ENCODE measurements around the gene RECK.

RECK gene

DNA sequence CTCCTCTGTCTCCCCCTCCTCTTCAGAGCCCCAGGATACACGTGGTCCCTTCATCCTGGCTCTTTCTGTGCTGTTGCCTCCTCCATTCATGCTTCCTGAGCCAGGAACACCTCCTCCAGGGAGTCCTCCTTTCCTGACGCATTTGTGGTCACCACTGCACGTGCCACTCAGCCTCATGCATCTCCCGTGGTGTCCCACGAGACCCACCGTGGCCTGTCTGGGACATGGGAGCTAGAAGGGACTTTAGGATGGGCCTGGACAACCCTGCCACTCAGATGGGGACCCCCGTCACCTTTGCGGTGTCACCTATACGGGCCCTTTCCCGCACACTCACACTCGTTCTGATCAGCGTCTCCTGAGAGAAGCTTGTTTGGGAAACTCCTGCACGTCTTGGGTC is 106.5 kb downstream of the RECK start:
- Histone ChIP-seq H3K27me3 (replicated peaks; ENCODE audit: control insufficient read depth, insufficient read depth, low read length) (no peaks in the 10 kb centered on the region), H3K9ac (ENCODE audit: low read length) (peak overlapping the region; percentile 54), H3K36me3 (ENCODE audit: control insufficient read depth, insufficient read depth, low read length, severe bottlenecking) (peaks cover 46% of the 10 kb centered on the region), H3K4me3 (ENCODE audit: low read length) (peak overlapping the region; percentile 38), H3K4me1 (ENCODE audit: control insufficient read depth, insufficient read depth, low read length) (peaks cover 70% of the 10 kb centered on the region), H3K9me3 (ENCODE audit: control insufficient read depth, low read length) (no peaks in the 10 kb centered on the region)
- no peak for DNase-seq (ENCODE audit: low read depth)

- peaks cover 46% of the 10 kb centered on the region for H3K36me3 ChIP-seq (ENCODE audit: control insufficient read depth, insufficient read depth, low read length, severe bottlenecking)
- no peak for DNase-seq (ENCODE audit: low read depth)
- no peak overlapping the region for H3K4me3 ChIP-seq (ENCODE audit: low read length)
- H3K9ac ChIP-seq (ENCODE audit: low read length) = no peak overlapping the region
- H3K27me3 ChIP-seq (replicated peaks; ENCODE audit: control insufficient read depth, insufficient read depth, low read length) = no peaks in the 10 kb centered on the region
- no peaks in the 10 kb centered on the region for H3K9me3 ChIP-seq (ENCODE audit: control insufficient read depth, low read length)
- peaks cover 70% of the 10 kb centered on the region for H3K4me1 ChIP-seq (ENCODE audit: control insufficient read depth, insufficient read depth, low read length)
Observed at GRCh38 chr9:36144309-36145232, 107.9 kb downstream of the RECK start.

DNA sequence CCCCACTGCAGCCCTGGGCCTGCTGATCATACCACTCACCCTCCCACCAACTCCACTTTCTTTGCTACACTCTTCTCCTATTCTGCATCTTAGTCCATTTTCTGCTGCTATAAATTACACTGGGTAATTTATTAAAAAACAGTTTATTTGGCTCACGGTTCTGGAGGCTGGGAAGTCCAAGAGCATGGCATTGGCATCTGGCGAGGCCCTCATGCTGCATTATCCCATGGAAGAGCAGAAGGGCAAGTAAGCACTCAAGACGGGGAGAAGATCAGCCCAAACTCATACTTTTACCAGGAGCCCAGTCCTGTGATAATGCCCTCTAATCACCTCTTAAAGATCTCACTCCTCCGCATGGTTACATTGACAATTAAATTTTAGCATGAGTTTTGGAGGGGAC is 109.3 kb downstream of the RECK start:
- Histone ChIP-seq H3K36me3 (ENCODE audit: control insufficient read depth, insufficient read depth, low read length, severe bottlenecking) (peaks cover 53% of the 10 kb centered on the region), H3K9ac (ENCODE audit: low read length) (no peak overlapping the region), H3K9me3 (ENCODE audit: control insufficient read depth, low read length) (no peaks in the 10 kb centered on the region), H3K4me3 (ENCODE audit: low read length) (no peak overlapping the region), H3K27me3 (replicated peaks; ENCODE audit: control insufficient read depth, insufficient read depth, low read length) (no peaks in the 10 kb centered on the region), H3K4me1 (ENCODE audit: control insufficient read depth, insufficient read depth, low read length) (peaks cover 69% of the 10 kb centered on the region)
- no peak for DNase-seq (ENCODE audit: low read depth)

- DNase-seq (ENCODE audit: low read depth) = no peak
- no peaks in the 10 kb centered on the region for H3K9me3 ChIP-seq (ENCODE audit: control insufficient read depth, low read length)
- H3K27me3 ChIP-seq (replicated peaks; ENCODE audit: control insufficient read depth, insufficient read depth, low read length) = no peaks in the 10 kb centered on the region
- peaks cover 60% of the 10 kb centered on the region for H3K36me3 ChIP-seq (ENCODE audit: control insufficient read depth, insufficient read depth, low read length, severe bottlenecking)
- H3K4me1 ChIP-seq (ENCODE audit: control insufficient read depth, insufficient read depth, low read length) = peaks cover 69% of the 10 kb centered on the region
- no peak overlapping the region for H3K4me3 ChIP-seq (ENCODE audit: low read length)
- H3K9ac ChIP-seq (ENCODE audit: low read length) = no peak overlapping the region
Observed at GRCh38 chr9:36146651-36147050, 109.9 kb downstream of the RECK start.

DNA sequence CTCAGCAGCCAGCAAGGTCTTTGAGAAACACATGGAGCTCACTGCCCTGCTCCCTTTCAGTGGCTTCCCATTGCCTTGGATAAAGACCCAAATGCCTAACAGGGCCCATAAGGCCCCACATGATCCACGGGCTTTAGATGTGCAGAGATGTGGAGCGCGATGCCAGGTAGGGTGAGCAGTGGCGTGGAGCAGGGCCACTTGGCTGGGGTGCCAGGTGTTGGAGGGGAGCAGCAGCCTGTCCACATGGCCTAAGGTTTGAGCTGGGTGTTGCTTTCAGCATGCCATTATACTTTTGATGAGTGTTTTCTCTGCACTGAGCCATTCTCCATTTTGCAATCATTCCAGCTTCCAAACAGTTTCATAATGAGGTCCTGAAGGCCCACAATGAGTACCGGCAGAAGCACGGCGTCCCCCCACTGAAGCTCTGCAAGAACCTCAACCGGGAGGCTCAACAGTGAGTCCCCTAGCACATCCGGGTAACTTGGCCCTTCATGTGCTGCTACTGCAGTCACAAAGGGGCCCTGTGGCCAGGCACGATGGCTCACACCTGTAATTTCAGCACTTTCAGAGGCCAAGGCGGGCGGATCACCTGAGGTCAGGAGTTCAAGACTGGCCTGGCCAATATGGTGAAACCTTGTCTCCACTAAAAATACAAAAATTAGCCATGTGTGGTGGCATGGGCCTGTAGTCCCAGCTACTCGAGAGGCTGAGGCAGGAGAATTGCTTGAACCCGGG is 110.9 kb downstream of the RECK start:
- no peak overlapping the region for H3K9ac ChIP-seq (ENCODE audit: low read length)
- DNase-seq (ENCODE audit: low read depth) = no peak
- H3K4me3 ChIP-seq (ENCODE audit: low read length) = no peak overlapping the region
- peaks cover 57% of the 10 kb centered on the region for H3K36me3 ChIP-seq (ENCODE audit: control insufficient read depth, insufficient read depth, low read length, severe bottlenecking)
- peaks cover 60% of the 10 kb centered on the region for H3K4me1 ChIP-seq (ENCODE audit: control insufficient read depth, insufficient read depth, low read length)
- H3K9me3 ChIP-seq (ENCODE audit: control insufficient read depth, low read length) = no peaks in the 10 kb centered on the region
- H3K27me3 ChIP-seq (replicated peaks; ENCODE audit: control insufficient read depth, insufficient read depth, low read length) = no peaks in the 10 kb centered on the region

DNA sequence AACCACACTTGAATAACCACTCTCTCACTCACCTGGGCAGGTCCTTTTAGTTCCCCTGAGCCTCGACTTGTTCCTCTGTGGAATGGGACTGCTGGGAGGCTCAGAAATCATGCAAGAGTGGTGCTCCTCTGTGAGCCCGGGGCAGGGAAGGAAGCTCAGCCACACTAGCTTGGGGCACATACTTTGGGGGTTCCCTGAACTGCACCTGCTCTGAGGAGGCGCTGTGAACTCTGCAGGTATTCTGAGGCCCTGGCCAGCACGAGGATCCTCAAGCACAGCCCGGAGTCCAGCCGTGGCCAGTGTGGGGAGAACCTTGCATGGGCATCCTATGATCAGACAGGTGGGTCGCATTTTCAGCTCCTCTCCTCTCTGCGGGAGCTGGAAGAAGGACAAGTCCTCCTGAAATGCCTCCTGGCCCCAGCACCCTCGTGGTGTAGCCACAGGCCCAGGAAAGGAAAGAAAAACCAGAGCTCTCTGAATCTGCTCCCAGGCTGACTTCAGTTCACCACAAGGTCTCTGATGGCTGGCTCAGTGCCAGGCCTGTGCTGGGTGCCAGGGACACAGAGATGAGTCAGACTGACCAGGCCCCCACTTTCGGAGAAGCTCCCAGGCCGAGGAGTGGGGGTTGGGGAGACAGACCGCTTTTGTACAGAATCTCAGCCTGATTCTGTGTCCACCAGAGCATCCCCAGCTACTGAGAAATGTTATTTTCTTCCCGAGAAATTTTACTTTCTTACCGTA is 111.8 kb downstream of the RECK start:
- H3K27me3 ChIP-seq (replicated peaks; ENCODE audit: control insufficient read depth, insufficient read depth, low read length) = no peaks in the 10 kb centered on the region
- H3K4me3 ChIP-seq (ENCODE audit: low read length) = peak overlapping the region; percentile 31
- H3K36me3 ChIP-seq (ENCODE audit: control insufficient read depth, insufficient read depth, low read length, severe bottlenecking) = peaks cover 56% of the 10 kb centered on the region
- peak overlapping the region; percentile 57 for H3K9ac ChIP-seq (ENCODE audit: low read length)
- DNase-seq (ENCODE audit: low read depth) = peak; percentile 97
- H3K4me1 ChIP-seq (ENCODE audit: control insufficient read depth, insufficient read depth, low read length) = peaks cover 54% of the 10 kb centered on the region
- H3K9me3 ChIP-seq (ENCODE audit: control insufficient read depth, low read length) = no peaks in the 10 kb centered on the region

DNA sequence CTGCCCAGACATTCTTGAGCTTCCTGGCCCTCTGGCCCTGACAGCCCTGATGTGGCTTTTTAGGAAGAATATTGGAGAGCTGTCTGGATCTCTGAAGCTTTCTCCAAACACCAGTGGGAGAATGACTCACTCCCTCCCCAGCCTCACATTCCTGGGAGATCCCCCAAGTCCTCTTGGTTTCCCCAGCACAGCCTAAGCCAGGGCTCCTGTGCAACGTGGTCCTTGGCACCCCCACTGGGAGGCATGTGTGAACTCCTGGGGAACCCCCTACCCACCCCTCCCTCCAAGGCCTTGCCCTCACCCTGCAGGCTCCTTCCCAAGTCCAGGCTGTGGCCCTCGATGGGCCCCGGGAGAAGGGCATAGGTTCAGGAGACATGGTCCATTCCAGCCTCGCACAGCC is 112.5 kb downstream of the RECK start:
- Histone ChIP-seq H3K9me3 (ENCODE audit: control insufficient read depth, low read length) (no peaks in the 10 kb centered on the region), H3K27me3 (replicated peaks; ENCODE audit: control insufficient read depth, insufficient read depth, low read length) (no peaks in the 10 kb centered on the region), H3K4me3 (ENCODE audit: low read length) (peak overlapping the region; percentile 18), H3K4me1 (ENCODE audit: control insufficient read depth, insufficient read depth, low read length) (peaks cover 56% of the 10 kb centered on the region), H3K9ac (ENCODE audit: low read length) (peak overlapping the region; percentile 35), H3K36me3 (ENCODE audit: control insufficient read depth, insufficient read depth, low read length, severe bottlenecking) (peaks cover 49% of the 10 kb centered on the region)
- DNase-seq (ENCODE audit: low read depth) = peak; percentile 68

- no peaks in the 10 kb centered on the region for H3K9me3 ChIP-seq (ENCODE audit: control insufficient read depth, low read length)
- DNase-seq (ENCODE audit: low read depth) = no peak
- H3K9ac ChIP-seq (ENCODE audit: low read length) = no peak overlapping the region
- H3K4me3 ChIP-seq (ENCODE audit: low read length) = no peak overlapping the region
- peaks cover 39% of the 10 kb centered on the region for H3K36me3 ChIP-seq (ENCODE audit: control insufficient read depth, insufficient read depth, low read length, severe bottlenecking)
- no peaks in the 10 kb centered on the region for H3K27me3 ChIP-seq (replicated peaks; ENCODE audit: control insufficient read depth, insufficient read depth, low read length)
- peaks cover 62% of the 10 kb centered on the region for H3K4me1 ChIP-seq (ENCODE audit: control insufficient read depth, insufficient read depth, low read length)
Observed at GRCh38 chr9:36150574-36151315, 114.0 kb downstream of the RECK start.

DNA sequence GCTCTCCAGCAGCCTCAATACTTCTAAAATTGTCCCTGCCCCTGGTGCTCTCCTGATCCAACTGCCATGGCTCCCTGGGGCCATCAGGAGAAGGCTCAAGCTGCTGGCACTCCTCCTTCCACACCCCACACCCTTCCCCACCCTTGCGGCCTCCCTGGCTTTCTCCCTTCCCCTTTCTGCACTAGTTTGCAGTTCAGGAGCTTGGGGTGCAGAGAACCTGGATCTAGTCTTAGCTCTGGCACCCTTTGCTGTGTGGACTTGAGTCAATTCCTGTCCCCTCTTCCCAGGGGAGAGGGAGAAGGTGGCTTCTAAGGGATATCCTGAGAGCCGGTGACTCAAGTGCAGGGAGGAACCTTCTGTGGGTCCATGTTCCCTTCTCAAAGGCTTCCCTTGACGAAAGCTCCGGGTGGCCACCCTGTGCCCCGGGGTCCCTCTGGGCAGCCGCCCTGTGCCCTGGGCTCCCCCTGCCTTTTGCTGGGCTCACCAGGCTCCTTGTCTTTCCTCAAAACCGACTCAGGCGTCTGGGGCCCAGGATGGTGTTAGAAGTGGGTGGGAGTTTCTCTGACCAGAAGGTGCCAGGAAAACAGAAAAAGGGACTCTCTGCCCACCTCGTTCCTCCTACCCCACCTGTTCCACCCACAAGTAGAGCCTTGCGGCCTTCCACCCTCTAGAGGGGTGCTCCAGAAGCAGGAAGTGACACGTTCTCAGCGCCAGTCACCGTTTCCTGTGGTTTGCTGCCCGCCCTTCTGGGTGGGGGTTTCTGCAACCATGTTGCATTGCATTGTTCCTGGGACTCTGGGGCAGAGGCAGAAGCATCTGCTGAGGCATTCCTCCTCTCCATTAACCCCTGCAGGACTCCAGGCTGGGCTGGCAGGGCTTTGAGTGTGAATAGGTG is 114.8 kb downstream of the RECK start:
- Histone ChIP-seq H3K9me3 (ENCODE audit: control insufficient read depth, low read length) (peaks cover 3% of the 10 kb centered on the region), H3K36me3 (ENCODE audit: control insufficient read depth, insufficient read depth, low read length, severe bottlenecking) (peaks cover 40% of the 10 kb centered on the region), H3K9ac (ENCODE audit: low read length) (no peak overlapping the region), H3K4me1 (ENCODE audit: control insufficient read depth, insufficient read depth, low read length) (peaks cover 62% of the 10 kb centered on the region), H3K27me3 (replicated peaks; ENCODE audit: control insufficient read depth, insufficient read depth, low read length) (no peaks in the 10 kb centered on the region), H3K4me3 (ENCODE audit: low read length) (no peak overlapping the region)
- DNase-seq (ENCODE audit: low read depth) = no peak
